ENCODE results near the gene ANKRD39.
"Not testable (repeated sequence)": the region's sequence is repeated elsewhere in the genome, so short reads cannot be mapped to it uniquely, and the experiment has no call there.

Gene ANKRD39

GRCh38 chr2:96891591-96892333, 33.9 kb upstream of the ANKRD39 start:
- Mint-ChIP-seq H3K4me3 (no peak overlapping the region), H3K9me3 (ENCODE audit: low read depth) (no peaks in the 10 kb centered on the region), H3K27ac (no peak overlapping the region), H3K27me3 (no peaks in the 10 kb centered on the region), H3K36me3 (no peaks in the 10 kb centered on the region), H3K4me1 (ENCODE audit: low read depth) (peaks cover 50% of the 10 kb centered on the region)

DNA sequence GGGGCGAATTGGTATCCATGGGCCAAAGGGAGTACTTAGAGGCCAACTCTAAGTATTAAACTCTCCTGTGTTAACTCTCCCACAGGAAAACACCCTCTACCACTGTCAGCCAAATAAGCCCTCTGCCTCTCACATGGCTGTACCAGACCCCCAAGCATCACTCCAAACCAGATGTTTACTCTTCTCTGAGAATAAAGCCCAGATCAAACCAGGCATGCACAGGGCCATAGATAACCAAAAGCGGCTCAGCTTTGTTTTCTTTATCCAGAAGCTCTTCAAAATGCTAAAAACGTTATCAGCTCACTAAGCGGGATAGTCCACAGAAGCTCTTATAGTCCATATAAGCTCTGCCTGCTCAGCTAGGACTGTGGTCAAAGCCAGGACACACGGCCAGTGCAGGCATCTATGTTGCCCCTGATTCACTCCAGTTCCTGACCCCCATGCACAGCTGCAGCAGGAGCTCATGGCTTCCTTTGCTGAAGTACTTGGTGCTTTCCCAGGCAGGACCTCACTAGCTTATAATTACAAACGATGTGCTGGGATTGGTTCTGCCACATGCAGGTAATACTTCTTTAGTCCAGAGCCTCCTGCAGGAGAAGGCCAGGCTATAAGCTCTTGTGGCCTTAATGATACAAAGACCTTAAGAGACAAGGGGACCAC, 33.0 kb upstream of the ANKRD39 start:
- Mint-ChIP-seq H3K27ac (no peak overlapping the region), H3K4me3 (peak overlapping the region; percentile 14)

DNA sequence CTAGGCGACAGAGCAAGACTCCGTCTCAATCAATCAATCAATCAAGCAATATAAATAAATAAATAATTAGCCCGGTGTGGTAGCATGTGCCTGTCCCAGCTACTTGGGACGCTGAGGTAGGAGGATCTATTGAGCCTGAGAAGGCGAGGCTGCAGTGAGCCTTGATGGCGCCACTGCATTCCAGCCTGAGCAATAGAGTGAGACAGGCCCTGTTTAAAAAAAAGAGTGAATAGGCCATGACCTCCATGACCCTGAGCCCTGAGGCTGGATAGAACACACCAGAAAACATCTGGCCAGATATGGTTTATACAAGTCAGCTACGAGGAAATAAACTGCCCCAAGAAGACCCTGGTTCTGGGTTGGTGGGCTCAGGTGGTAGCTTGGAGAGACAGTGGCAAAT, 32.4 kb upstream of the ANKRD39 start:
- no peak overlapping the region for H3K4me3 Mint-ChIP-seq

More for the DNA sequence above, 33.0 kb upstream of the ANKRD39 start:
- Mint-ChIP-seq H3K27me3 (no peaks in the 10 kb centered on the region), H3K36me3 (no peaks in the 10 kb centered on the region), H3K4me1 (ENCODE audit: low read depth) (peaks cover 42% of the 10 kb centered on the region), H3K9me3 (ENCODE audit: low read depth) (no peaks in the 10 kb centered on the region)

GRCh38 chr2:96889502-96889901, 31.7 kb upstream of the ANKRD39 start:
- peaks cover 32% of the 10 kb centered on the region for H3K4me1 Mint-ChIP-seq (ENCODE audit: low read depth)
- not testable (repeated sequence) for H3K9me3 Mint-ChIP-seq (ENCODE audit: low read depth); H3K27ac Mint-ChIP-seq; H3K27me3 Mint-ChIP-seq; H3K36me3 Mint-ChIP-seq; H3K4me3 Mint-ChIP-seq

More for the DNA sequence above, 32.4 kb upstream of the ANKRD39 start:
- Mint-ChIP-seq H3K9me3 (ENCODE audit: low read depth) (no peaks in the 10 kb centered on the region), H3K4me1 (ENCODE audit: low read depth) (peaks cover 36% of the 10 kb centered on the region), H3K36me3 (no peaks in the 10 kb centered on the region), H3K27ac (no peak overlapping the region), H3K27me3 (no peaks in the 10 kb centered on the region)

DNA sequence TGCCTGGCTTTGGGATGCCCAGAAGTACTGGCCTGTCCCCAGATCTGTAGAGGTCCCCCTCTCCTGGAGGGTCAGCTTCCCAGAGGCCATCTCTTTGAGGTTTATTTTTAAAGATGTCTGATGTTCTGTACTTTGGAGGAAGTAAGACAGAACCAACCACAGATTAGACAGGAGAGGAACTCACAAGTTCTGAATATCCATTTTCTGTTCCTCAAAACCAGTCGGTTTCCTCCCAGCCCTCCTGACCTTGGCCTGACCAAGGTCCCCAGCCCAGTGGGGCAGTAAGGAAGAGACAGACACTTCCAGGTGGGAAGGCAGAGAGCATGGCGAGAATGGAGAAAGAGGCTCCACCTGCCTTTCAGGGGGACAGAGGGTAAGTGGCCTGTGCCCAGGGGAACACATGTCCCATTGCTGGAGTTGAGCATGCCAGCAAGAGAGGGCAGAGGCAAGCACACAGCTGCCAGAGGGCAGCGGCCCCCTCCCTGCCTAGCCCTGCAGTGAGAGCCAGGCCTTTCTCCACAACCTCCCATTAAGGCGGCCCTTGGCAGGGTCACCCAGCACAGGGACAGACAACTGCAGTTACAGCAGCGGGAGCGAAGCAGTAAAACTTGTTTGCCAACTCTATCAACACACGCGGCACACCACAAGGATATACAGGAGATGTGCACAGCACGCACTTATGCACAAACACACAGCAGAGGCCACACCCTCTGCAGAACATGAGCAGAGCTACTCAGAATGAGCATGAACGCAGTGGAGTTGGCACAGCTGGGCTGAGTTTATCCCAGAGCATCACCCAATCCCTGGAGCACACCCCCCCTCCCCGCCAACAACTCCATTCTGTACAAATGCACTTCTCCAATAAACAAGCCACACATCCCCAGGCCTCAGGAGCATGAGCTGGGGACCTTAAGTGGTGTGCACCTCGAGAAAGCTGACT, 30.5 kb upstream of the ANKRD39 start:
- Mint-ChIP-seq H3K4me3 (no peak overlapping the region), H3K36me3 (no peaks in the 10 kb centered on the region), H3K27me3 (no peaks in the 10 kb centered on the region), H3K9me3 (ENCODE audit: low read depth) (no peaks in the 10 kb centered on the region), H3K27ac (no peak overlapping the region), H3K4me1 (ENCODE audit: low read depth) (peaks cover 31% of the 10 kb centered on the region)

GRCh38 chr2:96887493-96888012, 29.7 kb upstream of the ANKRD39 start:
- Mint-ChIP-seq H3K36me3 (no peaks in the 10 kb centered on the region), H3K9me3 (ENCODE audit: low read depth) (no peaks in the 10 kb centered on the region), H3K27ac (no peak overlapping the region), H3K4me3 (no peak overlapping the region), H3K4me1 (ENCODE audit: low read depth) (peaks cover 24% of the 10 kb centered on the region), H3K27me3 (no peaks in the 10 kb centered on the region)

DNA sequence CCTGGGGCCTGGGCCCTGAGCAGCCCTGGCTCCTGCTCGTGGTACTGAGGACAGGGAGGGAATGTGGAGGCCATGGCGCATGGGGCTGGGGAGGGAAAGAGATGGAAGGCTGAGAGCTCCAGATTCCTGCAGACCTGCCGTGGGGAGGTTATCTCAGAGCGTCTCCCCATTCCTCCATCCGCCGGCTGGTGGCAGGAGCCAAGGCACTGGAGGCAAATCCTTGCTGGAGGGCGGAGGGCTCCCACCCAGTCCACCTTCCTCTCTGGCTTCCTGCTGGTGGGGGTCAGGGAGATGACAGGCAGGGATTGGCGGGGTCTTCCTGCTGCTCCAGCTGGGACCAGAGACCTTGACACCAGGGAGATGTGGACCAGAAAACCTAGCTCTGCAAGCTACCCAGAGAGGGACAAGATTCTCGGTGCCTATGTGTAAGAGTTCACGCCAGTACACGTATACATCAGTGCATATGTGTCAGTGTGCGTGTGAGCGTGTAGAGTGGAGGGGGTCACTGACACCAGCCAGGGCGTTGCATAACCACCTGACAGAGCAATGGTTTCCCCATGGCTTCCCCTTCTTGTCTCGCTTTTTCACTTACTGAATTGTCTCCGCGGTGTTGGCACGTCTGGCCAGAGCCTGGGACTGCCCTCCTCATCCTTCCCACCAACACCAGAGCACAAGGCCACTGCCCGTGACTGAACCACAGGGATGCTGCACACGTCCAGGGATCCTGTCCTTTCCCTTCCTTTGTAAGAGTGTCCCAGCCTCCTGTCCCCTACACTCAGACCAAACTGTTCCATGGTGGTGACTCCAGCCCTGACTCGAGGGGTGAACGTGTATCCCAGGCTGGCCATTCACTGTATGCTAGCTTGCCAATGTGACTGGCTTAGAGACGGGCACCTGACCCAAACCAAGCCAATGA, 27.9 kb upstream of the ANKRD39 start:
- peaks cover 6% of the 10 kb centered on the region for H3K4me1 Mint-ChIP-seq (ENCODE audit: low read depth)
- H3K4me3 Mint-ChIP-seq = no peak overlapping the region
- H3K9me3 Mint-ChIP-seq (ENCODE audit: low read depth) = no peaks in the 10 kb centered on the region
- no peaks in the 10 kb centered on the region for H3K27me3 Mint-ChIP-seq
- H3K36me3 Mint-ChIP-seq = no peaks in the 10 kb centered on the region
- no peak overlapping the region for H3K27ac Mint-ChIP-seq

- Mint-ChIP-seq H3K4me1 (ENCODE audit: low read depth) (peaks cover 3% of the 10 kb centered on the region), H3K9me3 (ENCODE audit: low read depth) (no peaks in the 10 kb centered on the region), H3K27me3 (no peaks in the 10 kb centered on the region), H3K27ac (no peak overlapping the region), H3K36me3 (no peaks in the 10 kb centered on the region), H3K4me3 (no peak overlapping the region)
These were observed 26.7 kb upstream of the ANKRD39 start for GRCh38 chr2:96884299-96885094.

DNA sequence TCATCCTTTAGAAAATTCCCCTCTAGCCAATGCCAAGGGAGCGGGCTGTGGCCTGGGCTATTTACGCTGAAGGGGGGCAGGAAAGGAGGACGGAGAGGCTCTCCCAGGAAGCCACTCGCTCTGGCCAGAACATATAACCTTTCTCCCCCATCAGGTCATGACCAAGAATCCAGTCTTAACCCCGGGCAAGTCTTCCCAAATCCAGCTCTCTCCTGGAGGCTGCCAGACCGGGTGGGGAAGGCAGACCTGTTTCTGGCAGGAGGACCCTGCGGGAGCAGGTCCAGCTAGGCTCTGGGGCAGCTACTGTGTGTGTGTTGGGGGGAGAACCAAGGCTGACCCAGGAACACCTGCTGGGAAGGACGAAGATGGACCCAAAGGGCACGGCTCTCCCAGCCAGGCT, 25.5 kb upstream of the ANKRD39 start:
- H3K9me3 Mint-ChIP-seq (ENCODE audit: low read depth) = no peaks in the 10 kb centered on the region
- H3K27me3 Mint-ChIP-seq = no peaks in the 10 kb centered on the region
- no peak overlapping the region for H3K4me3 Mint-ChIP-seq
- no peak overlapping the region for H3K27ac Mint-ChIP-seq
- no peaks in the 10 kb centered on the region for H3K36me3 Mint-ChIP-seq
- H3K4me1 Mint-ChIP-seq (ENCODE audit: low read depth) = peaks cover 3% of the 10 kb centered on the region

- Mint-ChIP-seq H3K4me1 (ENCODE audit: low read depth) (peaks cover under 1% of the 10 kb centered on the region), H3K36me3 (no peaks in the 10 kb centered on the region)
These were observed 25.1 kb upstream of the ANKRD39 start for GRCh38 chr2:96882906-96883305.

GRCh38 chr2:96882230-96882629, 24.4 kb upstream of the ANKRD39 start:
- Mint-ChIP-seq H3K4me1 (ENCODE audit: low read depth) (no peaks in the 10 kb centered on the region), H3K27me3 (no peaks in the 10 kb centered on the region), H3K9me3 (ENCODE audit: low read depth) (no peaks in the 10 kb centered on the region), H3K27ac (no peak overlapping the region), H3K36me3 (no peaks in the 10 kb centered on the region), H3K4me3 (no peak overlapping the region)

More at GRCh38 chr2:96882906-96883305, 25.1 kb upstream of the ANKRD39 start:
- no peak overlapping the region for H3K4me3 Mint-ChIP-seq
- no peaks in the 10 kb centered on the region for H3K9me3 Mint-ChIP-seq (ENCODE audit: low read depth)
- no peaks in the 10 kb centered on the region for H3K27me3 Mint-ChIP-seq
- H3K27ac Mint-ChIP-seq = no peak overlapping the region

DNA sequence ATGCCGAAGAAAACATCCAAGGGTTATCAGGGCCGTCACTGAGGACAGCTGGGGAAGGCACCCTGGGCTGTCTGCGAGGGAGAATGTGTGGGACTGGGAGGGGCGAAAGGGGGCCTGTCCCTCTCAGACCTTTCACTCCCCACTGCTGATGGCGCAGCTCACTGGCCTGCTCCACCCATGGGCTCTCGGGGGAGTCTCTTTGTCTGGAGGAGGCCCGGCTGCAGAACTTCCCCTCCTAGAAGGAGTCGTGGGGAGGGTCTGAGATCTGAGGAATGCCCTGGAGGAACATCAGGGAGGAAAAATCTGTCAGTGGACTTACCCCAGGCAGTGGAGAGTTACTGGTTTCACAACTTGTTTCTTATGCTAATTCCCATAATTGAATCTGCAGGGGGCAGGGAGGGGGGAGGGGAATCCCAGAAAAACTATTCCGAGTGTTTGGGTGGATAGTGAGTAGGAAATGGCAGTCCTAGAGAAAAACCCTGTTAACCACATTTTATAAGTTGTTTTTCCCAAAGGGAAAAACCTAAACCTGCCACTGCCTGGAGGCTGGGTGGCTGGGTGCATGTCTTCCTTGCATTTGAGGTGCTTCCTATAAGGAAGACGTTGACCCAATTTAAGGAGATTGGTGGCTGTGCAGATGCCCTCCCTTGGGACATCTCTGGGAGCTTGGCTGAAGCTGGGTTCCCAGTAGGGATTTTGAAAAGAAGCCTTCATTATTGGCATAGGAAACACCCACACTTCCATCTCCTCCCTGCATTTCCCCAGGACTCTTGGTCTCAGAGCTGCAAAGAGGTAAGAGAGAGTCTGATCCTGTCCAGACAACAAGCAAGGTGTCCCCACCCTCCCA, 23.8 kb upstream of the ANKRD39 start:
- H3K4me1 Mint-ChIP-seq (ENCODE audit: low read depth) = no peaks in the 10 kb centered on the region
- H3K9me3 Mint-ChIP-seq (ENCODE audit: low read depth) = no peaks in the 10 kb centered on the region
- no peak overlapping the region for H3K4me3 Mint-ChIP-seq
- no peaks in the 10 kb centered on the region for H3K36me3 Mint-ChIP-seq
- no peaks in the 10 kb centered on the region for H3K27me3 Mint-ChIP-seq
- H3K27ac Mint-ChIP-seq = no peak overlapping the region

DNA sequence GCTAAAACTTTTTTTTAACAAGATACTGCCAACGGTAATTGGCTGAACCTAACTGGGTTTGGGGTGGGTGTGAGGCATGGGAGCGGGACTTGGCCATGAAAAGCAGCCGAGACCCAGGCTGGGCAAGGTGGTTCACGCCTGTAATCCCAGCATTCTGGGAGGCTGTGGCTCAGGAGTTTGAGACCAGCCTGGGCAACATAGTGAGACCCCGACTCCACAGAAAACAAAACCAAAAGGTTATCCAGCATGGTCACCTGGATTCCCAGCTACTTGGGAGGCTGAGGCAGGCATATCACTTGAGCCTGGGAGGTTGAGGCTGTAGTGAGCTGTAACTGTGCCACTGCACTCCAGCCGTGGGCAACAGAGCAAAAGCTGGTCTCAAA, 23.1 kb upstream of the ANKRD39 start:
- H3K4me3 Mint-ChIP-seq = no peak overlapping the region
- H3K36me3 Mint-ChIP-seq = no peaks in the 10 kb centered on the region
- no peaks in the 10 kb centered on the region for H3K9me3 Mint-ChIP-seq (ENCODE audit: low read depth)
- no peaks in the 10 kb centered on the region for H3K4me1 Mint-ChIP-seq (ENCODE audit: low read depth)
- H3K27ac Mint-ChIP-seq = no peak overlapping the region
- H3K27me3 Mint-ChIP-seq = no peaks in the 10 kb centered on the region

Measured in activated naive CD8-positive, alpha-beta T cell (primary cell).